ENCODE data around the gene PAF1. TPM values are rescaled to one million over a fixed set of nuclear protein-coding genes. Genes with fewer than 3 reads are reported as not detected.
A peak's percentile ranks its signal among the peaks of the same experiment; 100 is the strongest.

PAF1 gene
- polyA plus RNA-seq, 2 of the 4 experiments (the other 2 are of a cell fraction), result 103 to 110 TPM

DNA sequence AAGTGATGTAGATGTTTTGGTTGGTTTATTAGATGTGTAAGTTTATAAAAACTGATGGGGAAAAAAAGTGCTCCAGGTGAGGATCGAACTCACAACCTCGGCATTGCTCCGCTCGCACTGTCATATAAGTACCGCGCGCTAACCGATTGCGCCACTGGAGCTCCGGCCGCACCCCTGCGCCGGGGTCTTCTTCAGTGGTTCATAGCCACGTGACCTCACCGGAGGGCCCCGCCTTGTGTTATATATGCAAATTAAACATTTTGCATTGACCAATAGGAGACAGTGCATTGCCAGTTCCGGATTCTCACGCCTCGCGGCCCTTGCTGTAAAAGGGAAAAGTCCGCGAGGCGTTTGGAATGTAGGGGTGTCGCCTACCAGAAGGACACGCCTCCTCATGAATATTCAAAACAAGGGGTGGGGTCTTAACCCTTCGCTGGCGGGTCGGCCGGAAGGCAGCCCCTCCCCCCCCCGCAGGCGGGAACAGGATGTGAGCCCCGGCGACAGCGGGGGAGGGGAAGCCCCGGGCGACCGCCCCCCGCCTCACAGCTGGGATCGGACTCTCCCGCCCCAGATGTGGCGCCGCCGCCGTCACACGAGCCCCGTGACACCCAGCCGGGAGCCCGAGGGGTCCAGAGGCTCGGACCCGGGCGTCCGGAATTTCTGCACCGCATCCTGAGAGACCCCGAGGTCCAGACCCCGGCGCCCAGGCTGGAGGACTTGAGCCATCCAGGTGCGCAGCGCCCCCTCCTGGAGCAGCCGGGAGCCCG is 21.4 kb upstream of the PAF1 start, which contains the start of gene PLEKHG2 (continued):
- TF ChIP-seq NFE2L2 (conservative IDR thresholded peaks at IDR 0.05; ENCODE audit: low read length) (0 out of 2 replicates have a peak, but pooled peaks have one; percentile 3), MAFK (IDR thresholded peaks at IDR 0.05; ENCODE audit: partially characterized antibody) (no peak), MAZ (IDR thresholded peaks at IDR 0.05; ENCODE audit: borderline replicate concordance, low read depth, low read length) (peak; percentile 13; the same call in 1 of the 2 replicates), ZFP36 (IDR thresholded peaks at IDR 0.05; ENCODE audit: borderline replicate concordance, partially characterized antibody) (peak; percentile 24), TP53 (CRISPR knock-in tag; IDR thresholded peaks at IDR 0.05) (peak; percentile 98)
- TF ChIP-seq, protein P1, sequence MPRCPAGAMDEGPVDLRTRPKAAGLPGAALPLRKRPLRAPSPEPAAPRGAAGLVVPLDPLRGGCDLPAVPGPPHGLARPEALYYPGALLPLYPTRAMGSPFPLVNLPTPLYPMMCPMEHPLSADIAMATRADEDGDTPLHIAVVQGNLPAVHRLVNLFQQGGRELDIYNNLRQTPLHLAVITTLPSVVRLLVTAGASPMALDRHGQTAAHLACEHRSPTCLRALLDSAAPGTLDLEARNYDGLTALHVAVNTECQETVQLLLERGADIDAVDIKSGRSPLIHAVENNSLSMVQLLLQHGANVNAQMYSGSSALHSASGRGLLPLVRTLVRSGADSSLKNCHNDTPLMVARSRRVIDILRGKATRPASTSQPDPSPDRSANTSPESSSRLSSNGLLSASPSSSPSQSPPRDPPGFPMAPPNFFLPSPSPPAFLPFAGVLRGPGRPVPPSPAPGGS (IDR thresholded peaks at IDR 0.05), result 0 out of 3 replicates have a peak, but pooled peaks have one; percentile 50
- TF ChIP-seq, protein P2, sequence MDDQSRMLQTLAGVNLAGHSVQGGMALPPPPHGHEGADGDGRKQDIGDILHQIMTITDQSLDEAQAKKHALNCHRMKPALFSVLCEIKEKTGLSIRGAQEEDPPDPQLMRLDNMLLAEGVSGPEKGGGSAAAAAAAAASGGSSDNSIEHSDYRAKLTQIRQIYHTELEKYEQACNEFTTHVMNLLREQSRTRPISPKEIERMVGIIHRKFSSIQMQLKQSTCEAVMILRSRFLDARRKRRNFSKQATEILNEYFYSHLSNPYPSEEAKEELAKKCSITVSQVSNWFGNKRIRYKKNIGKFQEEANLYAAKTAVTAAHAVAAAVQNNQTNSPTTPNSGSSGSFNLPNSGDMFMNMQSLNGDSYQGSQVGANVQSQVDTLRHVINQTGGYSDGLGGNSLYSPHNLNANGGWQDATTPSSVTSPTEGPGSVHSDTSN (IDR thresholded peaks at IDR 0.05), result no peak; the same call in none of the 2 replicates

DNA sequence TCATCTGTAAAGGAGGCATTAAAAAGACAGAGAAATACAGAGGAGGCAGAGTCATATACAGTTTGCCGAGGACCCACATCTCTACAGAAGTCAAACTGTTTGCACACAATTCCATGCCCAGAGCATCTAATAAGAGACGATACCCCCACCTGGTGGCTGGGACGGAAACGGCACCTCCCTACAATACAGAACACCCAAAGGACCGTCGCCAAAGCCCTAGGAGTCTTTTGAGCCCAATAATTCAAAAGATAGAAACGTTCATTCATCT is 20.9 kb upstream of the PAF1 start:
- FAIRE-seq (no peak), ATAC-seq (peak; percentile 23 to 57), DNase-seq (ENCODE audit: low read depth in 1 of 2, low spot score in 1 of 2) (peak; percentile 97 to 98)
- ChIA-PET CTCF (interaction anchor here (0.6 to 2.3 kb wide), 68 partner anchors 12 to 1009 kb away, joined by 3 to 484 read pairs (median 4); partner anchors contain the start of genes EID2B, FAM98C, GMFG and MED29), POLR2A (interaction anchor here (0.6 to 2.3 kb wide), 11 partner anchors 9 to 65 kb away, joined by 3 to 45 read pairs (median 9); partner anchors contain the start of genes MED29, PAF1 and RPS16)
- Histone ChIP-seq H3K4me1 (peaks cover 43% of the 10 kb centered on the region), H3K27ac (peak overlapping the region; percentile 94 to 99), H3K4me3 (peak overlapping the region; percentile 76), H3K4me2 (peak overlapping the region; percentile 95), H3K9me3 (no peaks in the 10 kb centered on the region)
- WGBS (ENCODE audit: missing lambda C conversion rate), result 2% methylated on average over 7 of the region's 7 CpGs
- TF ChIP-seq JUNB (IDR thresholded peaks at IDR 0.05) (no peak), SMC3 (IDR thresholded peaks at IDR 0.05) (peak; percentile 100), HDAC2 (IDR thresholded peaks at IDR 0.05) (no peak), RAD21 (conservative IDR thresholded peaks at IDR 0.05 in 1 of 2, IDR thresholded peaks at IDR 0.05 in 1 of 2) (peak; percentile 100)
- TF ChIP-seq, protein P3, sequence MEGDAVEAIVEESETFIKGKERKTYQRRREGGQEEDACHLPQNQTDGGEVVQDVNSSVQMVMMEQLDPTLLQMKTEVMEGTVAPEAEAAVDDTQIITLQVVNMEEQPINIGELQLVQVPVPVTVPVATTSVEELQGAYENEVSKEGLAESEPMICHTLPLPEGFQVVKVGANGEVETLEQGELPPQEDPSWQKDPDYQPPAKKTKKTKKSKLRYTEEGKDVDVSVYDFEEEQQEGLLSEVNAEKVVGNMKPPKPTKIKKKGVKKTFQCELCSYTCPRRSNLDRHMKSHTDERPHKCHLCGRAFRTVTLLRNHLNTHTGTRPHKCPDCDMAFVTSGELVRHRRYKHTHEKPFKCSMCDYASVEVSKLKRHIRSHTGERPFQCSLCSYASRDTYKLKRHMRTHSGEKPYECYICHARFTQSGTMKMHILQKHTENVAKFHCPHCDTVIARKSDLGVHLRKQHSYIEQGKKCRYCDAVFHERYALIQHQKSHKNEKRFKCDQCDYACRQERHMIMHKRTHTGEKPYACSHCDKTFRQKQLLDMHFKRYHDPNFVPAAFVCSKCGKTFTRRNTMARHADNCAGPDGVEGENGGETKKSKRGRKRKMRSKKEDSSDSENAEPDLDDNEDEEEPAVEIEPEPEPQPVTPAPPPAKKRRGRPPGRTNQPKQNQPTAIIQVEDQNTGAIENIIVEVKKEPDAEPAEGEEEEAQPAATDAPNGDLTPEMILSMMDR (IDR thresholded peaks at IDR 0.05), result peak; percentile 100

DNA sequence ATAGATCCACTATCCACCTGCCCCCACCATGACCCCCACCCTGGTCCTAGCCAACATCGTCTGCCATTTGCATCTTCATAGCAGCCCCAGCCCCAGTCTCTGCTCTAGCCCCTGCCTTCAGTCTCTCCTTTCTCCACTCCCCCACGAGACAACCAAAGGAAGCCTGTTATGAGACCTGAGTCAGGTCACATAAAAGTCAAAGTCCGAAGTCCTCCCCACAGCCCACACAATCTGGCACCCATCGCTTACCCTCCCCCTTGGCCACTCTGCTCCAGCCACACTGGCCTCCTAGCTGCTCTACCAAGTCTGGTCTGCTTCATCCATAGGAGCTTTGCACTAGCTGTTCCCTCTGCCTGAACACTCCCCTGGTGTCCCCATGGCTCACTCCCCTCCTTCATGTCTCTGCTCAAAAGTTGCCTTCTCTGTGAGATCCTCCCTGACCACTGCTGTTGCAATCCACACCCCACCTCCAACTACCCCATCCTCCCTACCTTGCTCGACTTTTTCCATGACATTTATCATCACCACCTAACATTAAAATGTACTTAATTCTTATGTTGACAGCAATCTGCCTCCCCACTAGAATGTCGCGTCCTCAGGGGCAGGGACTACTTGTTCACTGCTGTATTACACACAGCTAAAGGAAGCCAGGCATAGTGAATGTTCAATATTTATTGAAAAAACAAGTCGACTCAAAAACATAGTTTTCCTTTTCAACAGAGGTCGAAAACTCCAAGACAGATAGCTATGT is 20.4 kb upstream of the PAF1 start:
- peak in 1 of 2 experiments; percentile 79 for DNase-seq (ENCODE audit: low read depth in 1 of 2, low spot score in 1 of 2)
- ChIA-PET CTCF (interaction anchor here (0.6 to 2.3 kb wide), 67 partner anchors 12 to 1008 kb away, joined by 3 to 484 read pairs (median 4); partner anchors contain the start of genes EID2B, FAM98C, GMFG and MED29), POLR2A (interaction anchor here (0.6 to 2.3 kb wide), 11 partner anchors 9 to 65 kb away, joined by 3 to 45 read pairs (median 9); partner anchors contain the start of genes MED29, PAF1 and RPS16)
- 15% methylated on average over 9 of the region's 9 CpGs for WGBS (ENCODE audit: missing lambda C conversion rate)
- ATAC-seq, result peak in 1 of 2 experiments; percentile 1; a peak in 3 of 6 replicates
- peak overlapping the region; percentile 76 for H3K4me3 ChIP-seq
- H3K4me1 ChIP-seq, result peaks cover 43% of the 10 kb centered on the region
- no peaks in the 10 kb centered on the region for H3K9me3 ChIP-seq
- peak overlapping the region; percentile 94 to 99 for H3K27ac ChIP-seq
- H3K4me2 ChIP-seq, result peak overlapping the region; percentile 95
- FAIRE-seq, result no peak
- TF ChIP-seq KDM1A (IDR thresholded peaks at IDR 0.05; ENCODE audit: low read depth) (no peak), CBX8 (IDR thresholded peaks at IDR 0.05) (no peak), HDAC2 (IDR thresholded peaks at IDR 0.05) (no peak), POLR2AphosphoS2 (conservative IDR thresholded peaks at IDR 0.05; ENCODE audit: low read length) (peak; percentile 89; the same call in 1 of the 2 replicates), FOSL2 (IDR thresholded peaks at IDR 0.05) (no peak), FOSL2 (CRISPR knock-in tag; IDR thresholded peaks at IDR 0.05) (no peak; the same call in 1 of the 2 replicates), JUNB (IDR thresholded peaks at IDR 0.05) (no peak), HOXA7 (CRISPR knock-in tag; IDR thresholded peaks at IDR 0.05) (peak; percentile 92; the same call in 1 of the 2 replicates), GATA3 (IDR thresholded peaks at IDR 0.05; ENCODE audit: borderline replicate concordance) (peak; percentile 33; the same call in 1 of the 2 replicates), ESRRA (IDR thresholded peaks at IDR 0.05; ENCODE audit: borderline replicate concordance, low read length) (0 out of 2 replicates have a peak, but pooled peaks have one; percentile 67), CBX2 (IDR thresholded peaks at IDR 0.05; ENCODE audit: borderline replicate concordance, low read depth) (no peak), HOXB5 (CRISPR knock-in tag; IDR thresholded peaks at IDR 0.05) (peak; percentile 28; the same call in 1 of the 2 replicates), TP53 (CRISPR knock-in tag; IDR thresholded peaks at IDR 0.05) (peak; percentile 72; the same call in 1 of the 2 replicates), NFE2L2 (conservative IDR thresholded peaks at IDR 0.05; ENCODE audit: low read length) (0 out of 2 replicates have a peak, but pooled peaks have one; percentile 21), POLR2A (IDR thresholded peaks at IDR 0.05; ENCODE audit: low read length) (peak; percentile 34), MYC (IDR thresholded peaks at IDR 0.05; ENCODE audit: borderline replicate concordance, low read length) (peak; percentile 79; the same call in 1 of the 2 replicates), ZSCAN20 (CRISPR knock-in tag; IDR thresholded peaks at IDR 0.05) (no peak), RCOR1 (IDR thresholded peaks at IDR 0.05; ENCODE audit: low read depth, low read length) (no peak)
- TF ChIP-seq, protein P3 (IDR thresholded peaks at IDR 0.05), result no peak
